ENCODE measurements around the gene FADS3.

DNA sequence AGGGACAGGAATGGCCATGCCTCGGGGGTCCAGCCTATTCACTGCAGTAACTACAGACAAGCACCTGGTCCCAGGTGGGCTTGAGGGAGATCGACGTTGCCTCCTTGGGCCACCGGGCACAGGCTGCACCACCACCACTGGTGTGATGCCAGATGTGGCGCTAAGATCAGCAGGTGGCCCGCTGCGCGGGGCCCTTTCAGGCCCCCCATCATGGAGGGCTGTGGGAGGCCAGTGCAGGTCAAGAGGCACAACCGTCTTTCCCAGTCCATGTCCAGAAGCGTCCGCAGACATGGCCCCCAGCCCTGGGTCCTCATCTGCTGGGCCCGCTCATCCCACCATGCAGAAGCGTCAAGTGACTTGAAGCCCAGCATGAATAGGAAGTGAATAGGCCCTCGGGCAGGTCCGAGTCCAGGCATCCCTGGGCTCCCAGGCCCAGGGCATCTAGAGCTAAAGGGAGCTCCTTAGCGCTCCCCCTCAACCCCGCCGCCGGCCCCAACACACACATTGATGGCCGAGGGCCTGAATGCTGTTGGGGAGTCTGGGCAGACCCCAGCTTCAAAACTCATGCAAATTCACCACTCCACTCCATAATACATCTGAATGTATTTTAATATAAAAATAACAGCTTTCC lies 18.3 kb downstream of the FADS3 start:
- TF ChIP-seq ZBTB8A (CRISPR knock-in tag; IDR thresholded peaks at IDR 0.05; ENCODE audit: borderline replicate concordance, low read depth) (no peak), FOSL1 (CRISPR knock-in tag; IDR thresholded peaks at IDR 0.05; ENCODE audit: borderline replicate concordance) (no peak), SIN3A (IDR thresholded peaks at IDR 0.05; ENCODE audit: borderline replicate concordance, low read depth, low read length) (no peak)
- TF ChIP-seq, protein P1, sequence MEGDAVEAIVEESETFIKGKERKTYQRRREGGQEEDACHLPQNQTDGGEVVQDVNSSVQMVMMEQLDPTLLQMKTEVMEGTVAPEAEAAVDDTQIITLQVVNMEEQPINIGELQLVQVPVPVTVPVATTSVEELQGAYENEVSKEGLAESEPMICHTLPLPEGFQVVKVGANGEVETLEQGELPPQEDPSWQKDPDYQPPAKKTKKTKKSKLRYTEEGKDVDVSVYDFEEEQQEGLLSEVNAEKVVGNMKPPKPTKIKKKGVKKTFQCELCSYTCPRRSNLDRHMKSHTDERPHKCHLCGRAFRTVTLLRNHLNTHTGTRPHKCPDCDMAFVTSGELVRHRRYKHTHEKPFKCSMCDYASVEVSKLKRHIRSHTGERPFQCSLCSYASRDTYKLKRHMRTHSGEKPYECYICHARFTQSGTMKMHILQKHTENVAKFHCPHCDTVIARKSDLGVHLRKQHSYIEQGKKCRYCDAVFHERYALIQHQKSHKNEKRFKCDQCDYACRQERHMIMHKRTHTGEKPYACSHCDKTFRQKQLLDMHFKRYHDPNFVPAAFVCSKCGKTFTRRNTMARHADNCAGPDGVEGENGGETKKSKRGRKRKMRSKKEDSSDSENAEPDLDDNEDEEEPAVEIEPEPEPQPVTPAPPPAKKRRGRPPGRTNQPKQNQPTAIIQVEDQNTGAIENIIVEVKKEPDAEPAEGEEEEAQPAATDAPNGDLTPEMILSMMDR (CRISPR knock-in tag; IDR thresholded peaks at IDR 0.05), result no peak
